ENCODE data around the gene NT5DC1.
A peak's percentile ranks its signal among the peaks of the same experiment; 100 is the strongest.

Gene NT5DC1

DNA sequence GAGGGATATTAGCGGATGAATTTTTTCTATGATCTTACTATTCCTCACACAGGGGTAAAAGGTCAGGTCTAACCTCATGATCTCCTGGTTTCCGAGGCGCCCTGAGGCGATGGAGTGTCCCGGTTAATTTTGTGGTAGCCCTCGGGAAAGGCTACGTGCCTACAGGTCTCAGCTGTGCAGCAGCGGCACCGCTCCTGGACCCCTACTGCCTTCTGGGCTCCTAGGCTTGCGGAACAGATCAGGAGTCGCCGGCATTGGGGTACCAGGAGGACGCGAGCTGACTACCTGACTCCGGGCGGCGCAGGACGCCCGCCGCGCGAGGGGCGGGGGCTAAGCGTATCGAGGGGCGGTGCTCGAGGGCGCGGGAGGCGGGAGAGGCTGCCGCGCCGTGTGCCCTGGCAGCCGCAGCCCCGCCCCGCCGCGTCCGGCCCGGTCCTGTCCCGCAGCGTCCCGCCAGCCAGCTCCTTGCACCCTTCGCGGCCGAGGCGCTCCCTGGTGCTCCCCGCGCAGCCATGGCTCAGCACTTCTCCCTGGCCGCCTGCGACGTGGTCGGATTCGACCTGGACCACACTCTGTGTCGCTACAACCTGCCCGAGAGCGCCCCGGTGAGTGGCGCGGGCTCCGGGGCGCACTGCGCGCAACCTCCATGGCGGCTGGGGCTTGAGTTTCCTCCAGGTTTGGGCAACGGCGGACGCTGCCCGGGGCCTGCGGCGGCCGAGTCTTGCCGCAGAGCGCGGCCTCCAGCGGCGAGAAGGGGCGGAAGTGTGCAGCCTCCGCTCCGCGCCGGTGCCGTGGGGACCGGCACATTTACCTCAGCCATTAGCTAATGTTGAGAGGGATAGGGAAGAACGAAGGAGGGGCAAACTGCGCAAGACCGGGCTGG lies at the start of gene NT5DC1:
Gene NT5DC1, plus strand, starts transcription at position 435 of the 883 bp plus-strand sequence. Its CDS starts 78 bp downstream, at position 513.
- DNase-seq, result peak; percentile 88

DNA sequence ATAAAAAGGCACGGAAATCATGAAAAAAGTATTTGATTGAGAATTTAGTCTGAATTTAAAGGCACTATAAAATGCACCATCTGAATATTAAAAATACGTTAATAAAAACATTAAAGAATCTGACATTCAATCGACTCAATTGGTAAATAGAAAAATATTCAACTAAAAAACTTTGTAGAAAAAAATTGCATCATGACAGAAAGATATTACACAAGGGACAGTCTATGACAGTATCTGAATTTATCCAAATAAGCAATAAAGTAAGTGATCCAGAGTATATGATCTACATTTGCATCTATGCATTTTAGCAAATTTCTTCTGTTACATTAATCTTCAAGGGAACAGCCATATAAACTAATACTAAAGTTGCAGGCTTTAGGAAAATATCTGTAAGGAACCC lies 49.4 kb upstream of the NT5DC1 start:
- no peak for DNase-seq

DNA sequence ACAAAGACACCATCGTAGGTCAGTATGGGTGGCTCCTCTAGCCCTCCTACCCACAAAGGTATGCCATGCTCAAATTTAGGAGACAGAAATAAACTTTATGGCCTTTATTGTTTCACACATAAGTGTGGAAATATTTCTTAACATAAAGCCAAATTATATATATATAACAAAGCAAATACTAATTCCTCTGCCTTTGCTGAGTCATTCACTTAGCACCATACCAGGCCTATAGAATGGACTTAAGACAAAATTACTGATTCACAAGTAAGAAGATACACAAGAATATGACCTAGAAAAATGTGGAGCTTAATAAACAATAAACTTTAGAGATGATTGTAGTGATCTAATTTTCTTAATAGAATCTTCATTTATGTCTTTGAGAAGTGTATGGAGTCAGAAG lies 45.1 kb upstream of the NT5DC1 start:
- DNase-seq, result no peak

DNA sequence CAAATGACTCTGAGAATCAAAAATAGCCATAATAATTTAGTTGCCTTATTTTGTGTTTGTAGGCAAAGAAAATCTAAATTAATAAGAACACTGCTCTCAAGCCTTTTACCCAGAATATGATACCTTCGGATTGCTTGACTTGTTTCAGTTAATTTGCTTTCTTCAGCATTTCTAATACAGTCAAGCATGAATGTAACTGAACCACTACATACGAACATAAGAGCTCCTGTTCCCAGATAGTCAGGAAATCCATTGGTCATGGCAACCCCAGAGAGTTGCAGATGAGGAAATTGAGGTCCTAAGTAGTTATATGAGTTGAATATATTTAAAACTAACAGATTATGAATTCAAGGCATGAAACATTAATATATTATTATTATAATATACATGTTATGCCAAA lies 42.9 kb upstream of the NT5DC1 start:
- DNase-seq, result no peak

DNA sequence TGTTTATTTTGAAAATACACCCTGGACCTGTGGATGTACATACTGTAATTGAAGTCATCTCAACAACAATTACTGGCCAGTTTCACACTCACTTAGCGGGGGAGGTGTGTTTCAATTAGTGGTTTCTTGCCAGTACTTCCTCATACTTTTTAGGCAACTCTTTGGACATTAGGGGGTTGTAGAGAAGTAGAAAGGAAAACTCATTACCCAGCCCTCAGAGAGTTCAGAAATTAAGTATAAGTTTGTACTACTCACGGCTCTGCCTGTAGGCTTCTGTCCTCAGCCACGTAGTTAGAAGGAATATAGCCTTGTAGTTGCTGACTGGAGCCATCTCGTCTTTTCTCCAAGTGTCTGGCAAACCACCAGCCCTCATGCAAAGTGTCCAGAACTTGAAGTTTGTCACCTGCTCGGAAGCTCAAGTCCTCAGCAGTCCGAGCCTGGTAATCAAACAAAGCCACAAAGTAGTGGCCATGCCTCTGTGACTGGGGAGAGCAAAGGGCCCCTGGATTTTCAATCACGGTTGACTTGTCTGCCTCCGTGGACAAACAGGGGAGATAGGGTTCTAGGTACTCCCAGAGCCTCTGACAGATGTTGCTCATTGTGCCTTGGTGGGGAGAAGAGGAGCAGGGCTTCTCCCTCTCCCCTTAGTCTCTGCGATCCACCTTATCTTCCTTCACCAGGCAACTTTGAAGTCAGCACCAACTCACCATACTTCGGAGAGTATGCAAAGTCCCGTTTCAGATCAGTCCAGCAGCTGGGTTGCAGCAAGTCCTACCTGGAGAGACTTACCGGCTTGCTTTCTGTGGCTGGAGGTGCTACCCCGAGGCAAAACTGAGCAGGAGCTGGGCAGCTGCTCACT lies 40.7 kb upstream of the NT5DC1 start:
- DNase-seq, result no peak

DNA sequence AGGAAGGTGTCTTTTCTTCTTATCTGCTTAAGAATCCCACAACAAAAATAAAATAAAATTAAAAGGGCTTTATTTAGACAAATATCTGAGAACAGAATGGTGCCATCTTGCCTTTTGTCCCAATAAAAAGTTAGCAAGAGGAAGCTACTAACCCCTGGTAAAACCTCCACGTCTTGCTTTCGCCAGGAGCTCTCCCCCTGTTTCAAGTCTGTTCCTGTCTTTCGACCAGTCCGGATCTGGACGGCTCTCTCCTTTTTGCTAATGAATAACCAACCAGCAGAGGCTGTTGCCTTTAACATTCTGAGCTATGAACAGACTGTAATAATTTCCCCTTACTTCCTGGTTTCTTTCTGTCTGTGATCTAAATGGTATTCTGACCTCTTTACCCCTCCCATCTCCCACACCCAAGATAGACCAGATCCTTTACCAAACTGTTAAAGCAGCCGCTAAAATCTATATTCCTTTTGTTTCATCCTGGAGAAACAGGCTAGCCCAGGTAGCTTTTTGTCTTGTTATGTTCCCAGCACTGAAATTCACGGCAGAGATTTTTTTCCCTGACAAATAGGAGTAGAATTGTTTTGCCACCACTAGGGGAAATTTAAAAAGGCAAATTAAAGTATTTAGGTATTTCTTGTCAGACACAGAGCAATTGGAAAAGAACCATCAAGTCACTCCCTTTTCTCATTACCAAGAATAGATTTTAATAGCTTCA lies 39.9 kb upstream of the NT5DC1 start, which contains the start of gene FRK:
Gene FRK, minus strand, starts transcription at position 320 of the 712 bp plus-strand sequence. CDS start 580 bp downstream, outside the sequence.
- DNase-seq, result peak; percentile 29

DNA sequence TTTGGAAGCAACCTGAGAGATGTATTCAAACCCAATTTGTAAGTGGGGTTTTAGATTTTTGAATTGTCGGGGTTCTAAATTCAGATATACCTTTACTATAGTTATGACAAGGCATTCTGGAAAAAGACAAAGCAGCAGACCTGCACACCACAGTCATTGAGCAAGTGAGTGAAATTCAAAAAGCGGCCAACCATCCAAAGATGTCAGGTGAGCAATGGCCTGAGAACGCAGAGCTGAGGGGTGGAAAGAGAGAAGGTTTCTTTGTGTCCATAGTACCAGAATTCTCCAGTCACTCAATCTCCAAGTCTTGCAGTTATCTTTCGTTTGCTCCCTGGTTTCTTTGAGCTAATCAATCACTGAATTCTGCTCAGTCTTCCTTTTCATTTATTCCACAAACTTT lies 38.2 kb upstream of the NT5DC1 start:
- DNase-seq, result no peak

DNA sequence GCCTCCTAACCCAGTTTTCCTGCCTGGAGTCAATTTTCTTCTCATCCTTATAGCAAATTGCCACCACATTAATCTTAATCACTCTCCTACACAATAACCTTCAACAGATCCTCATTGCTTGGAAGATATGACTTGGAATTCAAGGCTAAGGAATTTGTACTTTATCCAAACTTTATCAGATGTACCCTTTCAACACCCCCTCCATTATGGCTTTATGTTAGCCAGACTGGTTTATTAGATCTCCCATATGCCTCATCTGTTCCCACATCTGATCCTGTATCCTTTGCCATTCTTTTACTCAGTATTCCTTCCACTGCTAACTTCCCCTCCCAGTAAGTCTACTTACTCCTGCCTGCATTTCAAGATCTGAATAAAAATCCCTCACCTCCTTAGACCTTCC lies 36.0 kb upstream of the NT5DC1 start:
- no peak for DNase-seq

DNA sequence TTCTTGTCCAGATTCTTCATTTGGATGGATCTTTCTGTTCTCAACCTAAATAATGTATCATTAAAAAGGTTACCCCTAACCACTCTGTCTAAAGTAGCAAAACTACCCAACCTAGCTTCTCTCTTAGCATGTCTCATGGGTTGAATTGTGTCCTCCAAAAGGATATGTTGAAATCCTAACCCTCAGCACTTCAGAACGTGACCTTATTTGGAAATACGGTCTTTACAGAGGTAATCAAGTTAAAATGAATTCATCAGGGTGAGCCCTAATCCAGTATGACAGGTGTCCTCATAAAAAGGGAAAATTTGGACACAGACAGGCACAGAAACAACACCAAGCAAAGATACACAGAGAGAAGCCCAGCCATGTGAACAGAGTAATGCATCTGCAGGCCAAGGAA lies 33.9 kb upstream of the NT5DC1 start:
- no peak for DNase-seq

DNA sequence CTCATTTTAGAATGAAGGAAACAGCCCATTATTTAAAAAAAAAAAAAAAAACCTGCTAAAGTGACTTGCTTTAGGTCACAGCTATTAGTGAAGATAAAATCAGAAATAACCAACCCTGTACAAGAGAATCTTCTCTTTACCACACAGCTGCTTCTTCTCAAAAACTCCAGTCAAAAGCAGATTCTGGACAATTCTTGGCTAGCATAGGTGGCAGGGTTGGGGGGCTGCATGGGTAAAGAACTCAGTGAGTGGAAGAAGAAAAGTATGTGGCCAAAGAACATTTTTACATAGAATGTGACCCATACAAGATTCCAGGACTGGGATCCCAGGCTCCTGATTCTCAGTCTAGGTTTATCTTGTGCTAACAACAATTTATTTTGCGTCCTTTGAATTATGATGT lies 30.6 kb upstream of the NT5DC1 start:
- DNase-seq, result no peak

DNA sequence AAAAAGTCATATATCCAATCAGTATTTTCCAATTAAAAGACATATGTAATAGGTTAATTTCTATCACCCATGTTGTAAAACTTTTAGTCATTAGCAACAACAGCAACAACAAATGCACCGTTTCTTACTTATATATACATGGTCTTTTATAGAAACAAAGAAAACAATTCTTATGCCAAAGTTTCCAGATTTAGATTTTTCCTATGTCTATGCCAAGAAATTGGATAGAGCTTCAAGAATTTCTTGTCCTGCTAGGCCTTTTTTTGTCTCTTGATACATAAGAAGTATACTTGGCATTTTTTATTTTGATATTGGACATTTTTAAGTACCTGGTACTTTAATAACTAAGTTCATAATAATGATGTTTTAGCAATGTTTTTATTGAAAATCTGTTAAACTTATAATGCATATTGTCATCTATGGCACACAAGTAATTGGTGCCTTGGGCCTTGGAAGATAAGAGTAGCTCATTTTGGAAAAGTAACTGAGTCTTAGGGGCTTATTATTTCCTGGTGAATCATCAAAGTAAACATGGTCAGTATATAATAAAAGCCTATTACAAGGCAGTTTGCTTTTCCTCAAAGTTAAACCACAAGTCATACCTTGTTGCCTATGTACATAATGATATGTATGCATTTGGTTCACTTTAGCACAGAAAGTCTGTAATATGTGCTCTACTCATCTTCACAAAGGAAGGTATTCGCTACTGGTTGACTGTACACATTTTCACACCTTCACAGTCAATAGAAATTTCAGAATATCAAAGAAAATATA lies 29.9 kb upstream of the NT5DC1 start:
- no peak for DNase-seq

DNA sequence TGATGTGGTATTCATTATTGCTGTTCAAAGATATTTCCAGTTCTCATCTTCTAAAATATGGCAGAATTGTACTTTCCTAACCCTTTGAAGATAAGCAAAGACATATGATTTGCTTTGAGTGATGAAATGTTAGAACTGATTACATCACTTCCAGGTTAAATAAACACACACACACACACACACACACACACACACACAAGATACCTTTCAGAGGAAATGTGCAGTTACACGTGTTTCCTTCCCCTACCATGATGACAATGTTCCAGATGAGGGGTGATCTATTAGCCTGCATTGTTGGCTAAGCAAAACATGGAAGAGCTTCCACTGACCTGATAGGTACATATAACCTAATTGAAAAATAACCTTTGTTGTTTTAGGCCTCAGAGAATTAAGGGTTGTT lies 28.3 kb upstream of the NT5DC1 start:
- no peak for DNase-seq

DNA sequence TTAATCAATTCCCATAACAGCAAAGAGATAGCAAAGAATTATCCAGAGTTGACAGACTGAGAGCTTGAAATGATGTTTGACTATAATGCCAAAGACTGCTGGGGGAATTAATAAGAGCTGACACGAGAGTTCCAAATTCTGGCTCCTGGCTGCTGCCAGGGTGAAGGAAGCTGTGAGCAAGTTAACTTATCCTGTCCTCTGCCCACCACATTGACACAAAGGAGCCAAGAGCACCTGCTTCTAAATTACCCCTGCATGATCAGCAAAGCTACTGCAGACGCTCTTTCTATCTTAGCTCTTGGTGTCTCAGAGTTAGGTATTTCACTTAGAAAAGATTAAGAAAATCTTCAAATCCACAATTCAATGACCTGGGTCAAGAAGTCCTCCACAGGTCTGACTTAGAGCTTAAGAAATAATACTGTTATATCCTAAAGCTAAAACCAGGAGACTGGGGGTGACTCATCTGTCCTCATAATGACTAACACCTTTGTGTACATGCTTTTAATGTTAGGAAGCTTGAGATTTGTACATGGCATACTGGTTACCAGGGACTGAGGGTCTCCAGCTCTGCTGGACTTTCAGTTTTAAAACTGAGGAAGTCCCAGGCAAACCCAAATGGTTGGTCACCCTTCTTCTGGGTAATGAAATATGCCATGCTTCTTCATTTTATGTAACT lies 26.8 kb upstream of the NT5DC1 start:
- no peak for DNase-seq

DNA sequence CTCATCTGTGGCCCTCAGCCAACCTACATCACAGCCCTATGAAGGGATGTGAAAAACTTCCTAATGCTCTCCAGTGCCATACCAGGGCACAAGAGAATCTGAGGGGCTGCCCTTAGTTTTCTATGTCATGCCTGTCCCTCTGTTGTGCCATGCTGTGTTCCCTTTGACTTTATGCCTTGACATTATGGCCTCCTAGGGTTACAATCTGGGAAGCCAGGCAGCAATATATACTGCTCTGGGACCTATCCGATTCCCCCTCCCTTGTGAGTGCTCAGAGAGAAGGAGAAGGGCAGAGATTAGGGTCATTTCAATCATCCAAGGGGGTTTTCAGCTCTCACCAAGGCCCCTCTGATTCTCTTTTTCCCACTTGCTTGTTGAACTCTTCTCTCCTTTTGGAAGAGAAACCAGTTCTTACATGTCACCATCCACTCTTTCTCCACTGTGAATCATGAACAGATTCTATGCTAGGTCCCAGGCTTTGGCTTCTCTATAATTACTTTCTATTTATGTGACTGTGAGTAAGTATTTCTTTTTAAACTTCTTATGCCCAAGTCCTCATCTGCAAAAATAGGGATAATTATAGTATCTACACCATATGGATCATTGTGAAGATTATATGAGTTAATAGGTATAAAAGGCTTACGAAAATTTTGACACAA lies 25.8 kb upstream of the NT5DC1 start:
- no peak for DNase-seq

DNA sequence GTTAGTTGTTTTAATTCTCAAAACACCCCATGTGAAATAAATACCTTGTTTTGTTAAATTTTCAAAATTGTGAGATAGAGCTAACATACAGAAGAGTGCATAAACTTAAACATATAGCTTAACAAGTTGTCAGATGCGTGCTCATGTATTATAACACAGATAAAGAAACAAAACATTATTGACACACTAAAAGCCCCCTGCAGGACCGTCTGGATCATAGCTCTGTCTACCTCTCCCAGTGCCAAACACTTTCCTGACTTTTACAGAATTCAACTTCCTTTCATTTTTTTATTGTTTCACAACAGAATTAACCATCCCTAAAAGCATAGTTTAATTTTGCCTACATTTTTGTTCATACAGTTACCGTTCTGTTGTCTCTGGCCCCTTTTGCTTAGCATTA lies 22.1 kb upstream of the NT5DC1 start:
- no peak for DNase-seq

DNA sequence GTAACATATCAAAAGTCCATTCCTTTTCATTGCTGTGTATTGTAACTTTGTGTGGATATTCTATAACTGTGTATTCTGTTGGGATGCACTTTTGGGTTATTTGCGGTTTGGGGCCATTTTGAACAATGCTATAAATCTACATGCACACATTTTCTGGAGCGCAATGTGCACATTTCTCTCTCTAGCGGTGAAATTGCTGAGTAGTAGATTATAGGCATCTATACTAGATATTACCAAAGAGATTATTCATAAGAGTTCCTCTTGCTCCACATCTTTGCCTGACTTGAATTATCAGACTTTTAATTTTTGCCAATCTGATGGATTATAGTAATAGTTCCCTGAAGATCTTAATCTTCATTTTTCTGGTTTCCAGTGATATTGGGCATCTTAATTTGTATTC lies 21.7 kb upstream of the NT5DC1 start:
- no peak for DNase-seq

DNA sequence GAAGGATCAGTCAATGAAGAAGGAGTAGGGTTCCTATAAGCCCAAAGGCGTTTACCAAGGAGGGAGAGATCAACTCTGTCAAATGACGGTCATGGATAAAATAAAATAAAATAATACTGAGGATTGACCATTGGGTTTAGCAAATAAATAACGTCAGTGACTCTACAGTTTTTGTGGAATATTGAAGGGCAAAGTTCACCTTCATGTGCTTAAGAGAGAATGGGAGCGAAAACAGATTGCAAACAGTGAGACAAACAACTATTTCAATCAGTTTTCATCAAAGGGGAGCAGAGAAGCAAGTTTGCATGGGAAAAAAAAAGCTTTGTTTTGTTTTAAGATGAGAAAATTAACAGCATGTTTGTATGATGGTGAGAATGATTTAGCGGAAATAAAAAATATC lies 17.6 kb upstream of the NT5DC1 start:
- no peak for DNase-seq

DNA sequence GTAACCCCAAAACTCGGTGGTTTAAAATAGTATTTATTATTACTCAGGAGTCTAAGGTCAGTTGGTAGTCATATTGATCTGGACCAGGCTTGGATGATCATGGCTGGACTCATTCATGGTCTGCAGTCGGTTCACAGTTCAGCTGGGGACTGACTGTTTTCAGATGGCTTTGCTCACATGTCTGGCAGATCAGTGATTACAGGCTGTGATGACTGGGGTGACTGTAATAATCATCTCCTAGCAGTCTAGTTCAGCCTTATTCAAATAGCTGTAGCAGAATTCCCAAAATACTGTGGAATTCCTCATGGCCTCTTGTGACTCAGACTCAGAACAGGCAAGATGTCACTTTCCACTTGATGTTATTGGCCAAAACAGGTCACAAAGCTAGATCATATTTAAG lies 16.4 kb upstream of the NT5DC1 start:
- no peak for DNase-seq

DNA sequence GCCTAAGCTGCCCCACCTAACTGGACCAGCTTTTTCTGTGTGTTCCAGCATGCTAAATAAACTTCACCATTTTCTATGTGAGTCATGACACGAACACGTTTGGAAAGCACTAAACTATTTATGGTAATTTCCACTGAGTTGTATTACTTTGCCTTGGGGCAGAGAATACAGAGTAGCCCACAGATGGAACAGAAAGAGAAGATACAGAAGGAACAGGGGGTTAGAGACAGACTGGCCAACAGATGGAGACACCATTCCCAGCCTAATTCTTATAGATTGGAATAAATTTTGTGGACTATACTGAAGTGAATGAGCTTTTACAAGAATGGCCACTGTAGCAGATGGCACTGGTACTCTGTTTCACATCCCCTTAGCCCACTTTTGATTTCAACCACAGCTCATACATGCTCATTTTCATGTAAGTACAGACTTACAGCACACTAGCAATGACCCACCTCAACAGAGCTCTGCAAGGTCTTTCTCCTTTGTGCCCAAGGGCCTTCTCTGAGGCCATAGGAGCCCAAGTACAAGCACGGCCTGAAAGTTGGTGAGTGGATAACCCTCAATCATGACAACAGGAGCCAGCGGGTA lies 13.1 kb upstream of the NT5DC1 start:
- no peak for DNase-seq

DNA sequence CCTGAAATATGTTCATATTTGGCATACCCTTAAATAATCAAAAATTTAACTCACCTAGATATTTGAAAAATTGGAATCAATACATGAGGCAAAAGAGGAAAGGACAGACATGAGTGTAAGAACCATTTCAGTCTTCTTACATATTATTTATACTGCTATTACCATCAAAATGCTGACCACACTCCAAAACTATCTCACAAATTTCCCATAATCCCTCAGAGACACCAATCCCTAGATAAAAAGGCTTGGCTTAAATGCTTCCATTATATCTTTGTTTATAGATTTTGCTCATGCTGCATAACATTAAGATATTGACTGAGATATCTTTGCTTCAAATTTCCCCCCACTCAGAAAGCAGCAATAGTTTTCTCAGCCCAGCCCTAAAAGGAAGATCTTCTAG lies 11.7 kb upstream of the NT5DC1 start:
- no peak for DNase-seq

DNA sequence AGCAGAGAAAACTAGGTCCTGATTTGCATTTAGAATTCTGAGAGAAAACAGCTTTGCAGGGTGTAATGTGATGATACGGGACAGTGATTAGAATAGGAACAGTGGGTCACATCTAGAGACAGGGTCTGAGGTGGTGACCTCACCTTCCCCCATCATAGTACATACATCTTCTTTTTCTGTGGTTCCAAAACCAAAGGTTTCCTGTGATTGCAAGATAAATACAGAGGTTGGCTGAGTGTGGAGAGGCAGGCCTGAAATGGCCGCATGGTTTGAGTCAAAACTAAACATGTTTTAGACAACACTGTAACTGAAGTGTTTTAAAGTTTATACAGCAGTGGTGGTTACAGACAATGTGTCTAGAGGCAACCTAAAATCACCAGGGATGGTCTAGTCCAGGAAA lies 10.4 kb upstream of the NT5DC1 start:
- DNase-seq, result no peak

Data from right hindlimb (tissue), 1 donor.